Fibroblast of the aortic adventitia (primary cell): ENCODE measurements around the gene WDR72. TPM values are rescaled to one million over a fixed set of nuclear protein-coding genes. Genes with fewer than 3 reads are reported as not detected.

Source experiments
- DNase-seq: peaks from one replicate; pipeline ENCODE4 v3.0.0-alpha.2; 2010; ENCODE audit warnings: low read depth
- H3K4me3 ChIP-seq: 2 replicates; pipeline ENCODE4 v1.5.1; 2011; ENCODE audit warnings: low read depth, mild to moderate bottlenecking, control low read depth, low read length, moderate library complexity
- total RNA-seq: library from RNA; depleted of rRNA; stranded (reverse); fragments of >200 nt; gene quantifications from 2 replicates; pipeline ENCODE4 v1.2.3, GENCODE V29; 2012; ENCODE audit warnings: low replicate concordance
- TF ChIP-seq, protein P1 (sequence below): IDR thresholded peaks from 2 replicates; pipeline ENCODE4 v1.5.1; 2011; ENCODE audit warnings: mild to moderate bottlenecking, low read length, control low read depth, inconsistent platforms; ENCODE audit not compliant: insufficient read depth

Gene WDR72
- total RNA-seq, 1 donor = not detected

DNA sequence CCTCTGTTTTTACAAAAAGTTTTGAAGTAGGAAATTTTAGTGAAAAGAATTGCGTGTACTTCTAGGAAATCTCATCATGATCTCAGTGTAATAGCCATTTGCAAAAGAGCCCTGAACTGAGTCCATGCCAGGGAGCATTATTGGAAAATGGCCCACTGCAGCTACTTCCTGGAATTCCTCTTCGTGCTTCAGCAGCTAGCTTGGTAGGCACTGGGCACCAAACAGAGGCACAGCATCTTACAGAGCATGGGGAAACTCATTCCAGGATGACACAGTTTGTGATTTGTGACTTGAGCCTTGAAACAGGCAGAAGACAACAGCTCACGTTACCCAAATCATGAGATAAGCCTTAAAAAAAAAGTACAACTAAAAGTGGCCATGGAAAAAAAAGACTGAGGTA is 179.1 kb downstream of the WDR72 start:
- no peak overlapping the region for H3K4me3 ChIP-seq
- DNase-seq = no peak
- TF ChIP-seq, protein P1, sequence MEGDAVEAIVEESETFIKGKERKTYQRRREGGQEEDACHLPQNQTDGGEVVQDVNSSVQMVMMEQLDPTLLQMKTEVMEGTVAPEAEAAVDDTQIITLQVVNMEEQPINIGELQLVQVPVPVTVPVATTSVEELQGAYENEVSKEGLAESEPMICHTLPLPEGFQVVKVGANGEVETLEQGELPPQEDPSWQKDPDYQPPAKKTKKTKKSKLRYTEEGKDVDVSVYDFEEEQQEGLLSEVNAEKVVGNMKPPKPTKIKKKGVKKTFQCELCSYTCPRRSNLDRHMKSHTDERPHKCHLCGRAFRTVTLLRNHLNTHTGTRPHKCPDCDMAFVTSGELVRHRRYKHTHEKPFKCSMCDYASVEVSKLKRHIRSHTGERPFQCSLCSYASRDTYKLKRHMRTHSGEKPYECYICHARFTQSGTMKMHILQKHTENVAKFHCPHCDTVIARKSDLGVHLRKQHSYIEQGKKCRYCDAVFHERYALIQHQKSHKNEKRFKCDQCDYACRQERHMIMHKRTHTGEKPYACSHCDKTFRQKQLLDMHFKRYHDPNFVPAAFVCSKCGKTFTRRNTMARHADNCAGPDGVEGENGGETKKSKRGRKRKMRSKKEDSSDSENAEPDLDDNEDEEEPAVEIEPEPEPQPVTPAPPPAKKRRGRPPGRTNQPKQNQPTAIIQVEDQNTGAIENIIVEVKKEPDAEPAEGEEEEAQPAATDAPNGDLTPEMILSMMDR = no peak

DNA sequence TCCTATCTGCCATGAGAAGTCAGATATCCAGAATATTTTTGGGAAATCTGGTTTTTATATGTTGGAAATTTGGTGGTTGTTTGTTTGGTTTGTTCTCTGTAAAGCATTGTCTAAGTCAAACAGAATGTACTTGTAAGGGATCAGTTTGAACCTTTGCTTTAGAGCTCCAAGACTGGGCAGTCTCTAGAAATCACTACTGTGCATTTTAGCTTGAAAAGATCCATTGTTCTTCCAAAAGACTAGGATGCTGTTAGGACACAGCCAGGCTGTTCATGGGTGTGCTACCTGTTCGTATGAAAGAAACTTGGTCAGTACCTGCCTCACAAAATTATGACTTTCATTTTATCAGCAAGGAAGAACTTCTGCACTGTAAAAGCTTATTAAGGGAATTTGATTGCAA is 182.6 kb downstream of the WDR72 start:
- DNase-seq = no peak
- no peak overlapping the region for H3K4me3 ChIP-seq
- TF ChIP-seq, protein P1 = no peak

DNA sequence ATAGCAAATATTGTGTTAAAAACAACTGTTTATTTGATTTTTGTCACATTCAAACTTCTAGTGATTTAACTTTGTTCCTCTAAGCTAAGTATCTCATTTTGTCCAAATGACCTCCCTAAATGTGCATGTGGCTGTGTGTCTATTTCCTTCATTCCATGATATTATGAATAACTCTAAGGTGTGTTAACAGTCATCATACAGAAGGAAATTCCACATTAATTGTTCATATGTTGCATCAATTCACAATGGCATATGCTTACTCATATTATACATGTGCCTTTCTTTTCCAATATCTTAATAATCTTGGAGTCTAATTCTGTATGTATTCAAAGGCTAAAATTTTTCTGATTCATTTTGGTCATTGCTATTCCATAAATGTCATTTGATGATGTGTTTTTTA is 186.4 kb downstream of the WDR72 start:
- no peak overlapping the region for H3K4me3 ChIP-seq
- TF ChIP-seq, protein P1 = no peak
- DNase-seq = no peak

DNA sequence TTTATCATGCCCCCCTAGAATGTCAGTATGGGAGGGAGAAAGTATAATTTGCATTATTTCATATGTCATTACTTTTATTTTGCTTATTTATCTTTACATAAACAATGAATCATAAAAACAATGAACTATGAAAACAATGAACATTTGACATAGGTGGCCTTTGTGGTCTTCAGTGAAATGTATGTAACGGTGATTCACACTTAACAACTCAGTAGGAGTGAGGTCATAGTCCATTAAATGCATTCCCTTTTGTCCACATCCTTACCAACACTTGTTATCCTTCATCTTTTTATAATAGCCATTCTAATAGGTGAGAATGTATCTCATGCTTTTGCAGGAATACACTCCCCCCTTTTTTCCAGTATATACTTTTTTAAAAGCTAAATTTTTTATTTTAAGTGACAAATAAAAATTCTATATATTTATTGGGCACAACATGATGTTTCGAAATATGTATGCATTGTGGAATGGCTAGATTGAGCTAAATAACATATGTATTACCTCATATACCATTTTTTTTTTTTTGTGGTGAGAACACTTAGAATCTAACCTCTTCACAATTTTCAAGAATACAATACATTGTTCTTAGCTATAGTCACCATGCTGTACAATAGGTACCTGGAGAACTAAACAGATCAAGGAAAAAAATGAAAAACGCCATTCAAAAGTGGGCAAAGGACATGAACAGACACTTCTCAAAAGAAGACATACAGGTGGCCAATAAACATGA is 189.5 kb downstream of the WDR72 start:
- TF ChIP-seq, protein P1 = no peak
- no peak overlapping the region for H3K4me3 ChIP-seq
- no peak for DNase-seq

DNA sequence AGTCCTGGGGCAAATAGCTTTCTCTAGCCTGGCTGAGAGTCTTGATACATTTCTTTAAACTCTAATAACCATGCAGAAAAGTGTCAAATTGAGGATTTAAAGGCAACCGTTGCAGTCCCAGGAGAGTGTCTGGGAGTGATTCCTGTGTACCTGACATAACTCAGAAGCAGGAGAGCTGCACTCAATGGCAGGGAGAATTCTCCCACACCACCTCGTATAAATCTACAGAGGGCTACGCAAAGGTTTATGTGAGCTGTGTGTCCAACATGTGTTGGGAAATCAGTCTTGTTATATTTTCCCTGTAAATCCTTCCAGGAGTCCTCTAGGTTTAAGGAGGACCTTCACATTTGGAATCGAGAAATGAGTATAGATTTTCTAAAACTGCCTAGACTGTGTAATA is 192.6 kb downstream of the WDR72 start:
- H3K4me3 ChIP-seq = no peak overlapping the region
- no peak for DNase-seq
- TF ChIP-seq, protein P1 = no peak

DNA sequence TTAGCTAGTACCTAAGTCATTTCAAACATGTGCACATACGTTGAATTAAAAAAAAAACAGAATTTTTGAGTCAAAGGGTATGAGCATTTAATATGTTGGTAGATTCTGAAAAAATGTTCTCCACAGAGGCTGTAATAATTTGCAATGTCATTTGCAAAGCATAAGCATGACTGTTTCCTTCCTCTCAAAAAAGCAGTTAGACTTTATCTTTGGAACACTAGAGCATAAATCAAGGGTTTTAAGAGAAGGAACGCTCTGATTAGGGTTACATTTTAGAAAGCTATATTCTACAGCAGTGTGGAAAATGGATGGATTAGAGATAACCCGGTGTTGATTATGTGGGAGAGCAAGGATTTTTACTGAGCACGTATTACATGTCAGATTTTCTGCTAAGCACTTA is 193.7 kb downstream of the WDR72 start:
- DNase-seq = no peak
- TF ChIP-seq, protein P1 = no peak
- no peak overlapping the region for H3K4me3 ChIP-seq

DNA sequence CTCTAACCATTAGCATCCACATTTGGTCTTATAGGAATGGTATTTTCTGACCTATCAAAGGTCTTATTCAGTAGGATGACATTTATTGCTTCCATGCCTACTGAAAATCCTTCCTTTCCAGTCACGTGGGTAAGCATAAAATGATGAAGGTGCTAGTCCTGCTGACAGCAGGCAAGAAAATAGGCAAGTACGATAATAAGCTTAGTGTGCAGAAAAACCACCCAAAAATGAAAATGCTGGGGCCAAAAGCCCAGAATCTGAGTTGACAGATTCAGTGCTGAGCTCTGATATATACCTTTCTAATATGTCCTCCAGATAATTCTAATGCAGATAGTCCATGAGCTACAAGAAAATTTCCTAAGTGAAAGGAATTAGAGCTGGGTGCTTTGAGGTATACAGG is 194.8 kb downstream of the WDR72 start:
- DNase-seq = no peak
- H3K4me3 ChIP-seq = no peak overlapping the region
- TF ChIP-seq, protein P1 = no peak
